Measurements from ENCODE around the gene LSP1. TPM values are rescaled to one million over a fixed set of nuclear protein-coding genes. Genes with fewer than 3 reads are reported as not detected.

Gene LSP1
- total and polyA plus RNA-seq, 2 experiments from 2014 or later, result 2.8 TPM; not detected in 1

DNA sequence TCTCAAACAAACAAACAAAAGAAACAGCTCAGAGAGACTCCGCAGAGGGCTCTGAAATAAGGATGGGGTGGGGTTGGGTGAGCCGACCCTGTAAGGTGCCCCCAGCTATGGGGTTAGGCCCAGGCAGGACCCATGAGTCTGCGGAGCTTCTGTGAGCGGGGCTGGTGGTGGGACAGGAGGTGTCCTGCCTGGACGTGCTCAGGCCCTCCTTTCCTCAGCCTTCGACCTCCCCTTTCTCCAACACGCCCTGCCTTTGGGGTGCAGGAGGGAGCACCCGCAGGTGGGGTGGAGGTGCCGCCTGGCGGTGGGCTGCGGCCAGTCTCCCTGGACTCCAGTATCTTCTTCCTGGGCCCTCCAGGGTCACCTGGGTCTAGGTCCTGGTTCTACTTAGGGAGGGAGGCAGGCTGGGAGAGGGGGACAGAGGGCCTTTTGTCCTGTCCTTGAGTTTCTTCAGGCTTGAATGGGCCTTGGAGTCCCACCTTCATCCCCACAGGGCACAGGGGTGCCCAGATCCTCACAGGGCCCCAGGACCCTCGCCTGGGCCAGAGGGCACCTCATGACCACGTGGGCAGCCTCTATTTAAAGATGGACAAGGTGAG lies 26.6 kb downstream of the LSP1 start:
- Histone ChIP-seq H3K27ac (no peak overlapping the region), H3K4me3 (no peak overlapping the region), H3K27me3 (no peaks in the 10 kb centered on the region), H3K36me3 (no peaks in the 10 kb centered on the region), H3K9me3 (ENCODE audit: low read depth) (no peaks in the 10 kb centered on the region), H3K4me1 (ENCODE audit: low read depth) (no peaks in the 10 kb centered on the region)
- TF ChIP-seq CTCF (IDR thresholded peaks at IDR 0.05; ENCODE audit: low read depth, low read length), result no peak
- DNase-seq (ENCODE audit: low read depth in 1 of 2, low spot score in 1 of 2), result no peak

DNA sequence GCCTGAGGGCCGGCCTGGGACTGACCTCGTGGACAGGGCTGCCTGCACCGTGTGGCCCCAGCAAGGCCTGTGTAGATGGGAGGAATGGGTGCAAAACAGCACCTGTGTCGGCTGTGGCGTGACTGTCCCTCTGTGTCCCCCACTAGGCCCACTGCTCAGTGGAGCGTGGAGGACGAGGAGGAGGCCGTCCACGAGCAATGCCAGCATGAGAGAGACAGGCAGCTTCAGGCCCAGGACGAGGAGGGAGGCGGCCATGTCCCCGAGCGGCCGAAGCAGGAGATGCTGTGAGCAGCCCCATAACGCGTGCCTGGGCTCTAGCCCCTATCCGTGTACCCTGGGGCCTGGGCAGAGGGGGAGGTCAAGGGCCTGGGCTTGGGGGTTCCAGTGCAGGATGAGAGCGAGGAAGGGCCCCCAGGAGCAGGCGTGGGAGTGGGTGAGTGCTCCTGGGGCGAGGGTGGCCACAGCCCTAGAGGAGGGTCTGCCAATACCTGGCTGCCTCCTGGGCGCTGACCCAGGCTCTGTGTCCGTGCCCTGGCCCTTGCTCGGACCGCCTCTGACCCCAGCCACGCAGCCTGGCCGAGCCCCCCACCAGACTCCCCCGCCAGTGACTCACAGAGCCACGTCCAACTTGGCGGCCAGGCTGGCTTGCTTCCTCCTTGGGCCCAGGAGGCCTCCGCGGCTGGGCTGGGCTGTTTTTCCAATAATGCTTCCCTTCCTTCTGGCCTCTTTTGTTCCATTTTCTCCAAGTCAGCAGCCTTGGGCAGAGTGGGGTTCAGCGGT lies 27.2 kb downstream of the LSP1 start:
- Histone ChIP-seq H3K27me3 (no peaks in the 10 kb centered on the region), H3K9me3 (ENCODE audit: low read depth) (no peaks in the 10 kb centered on the region), H3K4me3 (no peak overlapping the region), H3K4me1 (ENCODE audit: low read depth) (no peaks in the 10 kb centered on the region), H3K36me3 (no peaks in the 10 kb centered on the region), H3K27ac (no peak overlapping the region)
- TF ChIP-seq CTCF (IDR thresholded peaks at IDR 0.05; ENCODE audit: low read depth, low read length), result no peak
- peak in 1 of 2 donors; percentile 71 for DNase-seq (ENCODE audit: low read depth in 1 of 2, low spot score in 1 of 2)

- DNase-seq (ENCODE audit: low read depth in 1 of 2, low spot score in 1 of 2), result no peak
- no peaks in the 10 kb centered on the region for H3K36me3 ChIP-seq
- no peak overlapping the region for H3K27ac ChIP-seq
- no peaks in the 10 kb centered on the region for H3K4me1 ChIP-seq (ENCODE audit: low read depth)
- no peak overlapping the region for H3K4me3 ChIP-seq
- H3K9me3 ChIP-seq (ENCODE audit: low read depth), result no peaks in the 10 kb centered on the region
- TF ChIP-seq CTCF (IDR thresholded peaks at IDR 0.05; ENCODE audit: low read depth, low read length), result no peak
- no peaks in the 10 kb centered on the region for H3K27me3 ChIP-seq
Measured at GRCh38 chr11:1880746-1881441, 28.0 kb downstream of the LSP1 start.

GRCh38 chr11:1881442-1882264 lies 28.8 kb downstream of the LSP1 start:
- no peak for DNase-seq (ENCODE audit: low read depth in 1 of 2, low spot score in 1 of 2)
- Histone ChIP-seq H3K27me3 (no peaks in the 10 kb centered on the region), H3K36me3 (no peaks in the 10 kb centered on the region), H3K27ac (no peak overlapping the region), H3K9me3 (ENCODE audit: low read depth) (no peaks in the 10 kb centered on the region), H3K4me1 (ENCODE audit: low read depth) (no peaks in the 10 kb centered on the region), H3K4me3 (no peak overlapping the region)
- TF ChIP-seq CTCF (IDR thresholded peaks at IDR 0.05; ENCODE audit: low read depth, low read length), result no peak
